Left lung (tissue), 10 donors: ENCODE measurements around the gene PLEKHA5. TPM values are rescaled to one million over a fixed set of nuclear protein-coding genes. Genes with fewer than 3 reads are reported as not detected.
A peak's percentile ranks its signal among the peaks of the same experiment; 100 is the strongest.

Source experiments
- ATAC-seq: fragments of 200-7000 bp; cut with Tn5 transposase; one replicate; pipeline ENCODE4 v1.9.1; 2020; ENCODE audit warnings: moderate library complexity
- DNase-seq, 4 donors: peaks; one replicate each; pipeline ENCODE4 v3.0.0-alpha.2; 2013 to 2020
- H3K27ac ChIP-seq, 2 donors: fragments of 200-600 bp; sonication (generic) in 1 of 2; one replicate each; pipeline versions ENCODE4 v1.5.0 to v1.8.0; 2020 to 2021
- H3K27me3 ChIP-seq, 2 donors: fragments of 200-600 bp; sonication (generic) in 1 of 2; one replicate each; pipeline versions ENCODE4 v1.5.0 to v1.8.0; 2020 to 2021
- H3K36me3 ChIP-seq, 2 donors: fragments of 200-600 bp; sonication (generic) in 1 of 2; one replicate each; pipeline versions ENCODE4 v1.5.0 to v1.8.0; 2020 to 2021
- H3K4me1 ChIP-seq, 2 donors: fragments of 200-600 bp; one replicate each; pipeline ENCODE4 v1.8.0; 2021
- H3K4me3 ChIP-seq, 2 donors: fragments of 200-600 bp; sonication (generic) in 1 of 2; one replicate each; pipeline versions ENCODE4 v1.5.0 to v1.8.0; 2020 to 2021; ENCODE audit warnings: mild to moderate bottlenecking in 1 of 2
- H3K9me3 ChIP-seq, 2 donors: fragments of 200-600 bp; sonication (generic) in 1 of 2; one replicate each; pipeline versions ENCODE4 v1.5.0 to v1.8.0; 2020 to 2021
- CTCF ChIP-seq, 2 donors: fragments of 200-600 bp; sonication (generic) in 1 of 2; IDR thresholded peaks; one replicate each; pipeline versions ENCODE4 v1.5.0 to v1.8.0; 2021; ENCODE audit warnings: antibody characterized with exemption in 2 of 2
- intact Hi-C, 2 donors: fragments of 100-400 bp; cut with DNase I; formaldehyde crosslinking; loops; one replicate each; pipeline versions ENCODE4 v1.11.2 to v1.14.2; 2022
- polyA plus RNA-seq, 6 donors: library from polyadenylated mRNA; unstranded; fragments of 120-200 nt; gene quantifications; one replicate each; pipeline ENCODE4 v1.2.1, GENCODE V29; 2013; ENCODE audit not compliant: insufficient read length in 6 of 6
- total RNA-seq, 2 donors: library from RNA; stranded (reverse); fragmentation: NEBNext Ultra II Directional; extraction: Animal tissue kit (Norgen Biotek cat#: 25700); gene quantifications; one replicate each; pipeline ENCODE4 v1.2.1, GENCODE V29; 2021
- donor health status: DM: no; HTN: yes; CAD: no.
- donor health status: DM: no; HTN: no; CAD: no.

PLEKHA5 gene
- total and polyA plus RNA-seq, 8 donors = 20.4 to 43.6 (median 38.0) TPM

GRCh38 chr12:19181666-19182426 is 52.3 kb downstream of the PLEKHA5 start:
- no peaks in the 10 kb centered on the region for H3K27me3 ChIP-seq
- intact Hi-C loops = no loop called here
- H3K36me3 ChIP-seq = no peaks in the 10 kb centered on the region
- no peak overlapping the region for H3K4me3 ChIP-seq
- DNase-seq (peak in 1 of 4 donors; percentile 20), ATAC-seq (no peak)
- no peak overlapping the region for H3K27ac ChIP-seq
- peaks cover 0 to under 1% of the 10 kb centered on the region in 2 donors for H3K4me1 ChIP-seq
- no peaks in the 10 kb centered on the region for H3K9me3 ChIP-seq
- TF ChIP-seq CTCF (IDR thresholded peaks at IDR 0.05) = no peak

- H3K27ac ChIP-seq = no peak overlapping the region
Measured at GRCh38 chr12:19183121-19183838, 53.7 kb downstream of the PLEKHA5 start.

GRCh38 chr12:19185262-19185929 is 55.9 kb downstream of the PLEKHA5 start:
- Histone ChIP-seq H3K36me3 (no peaks in the 10 kb centered on the region), H3K9me3 (no peaks in the 10 kb centered on the region), H3K4me1 (peaks cover 14 to 17% of the 10 kb centered on the region in 2 donors), H3K27me3 (no peaks in the 10 kb centered on the region), H3K27ac (no peak overlapping the region), H3K4me3 (no peak overlapping the region)
- ATAC-seq = no peak
- no peak for TF ChIP-seq CTCF (IDR thresholded peaks at IDR 0.05)
- intact Hi-C loops = no loop called here
- DNase-seq = no peak

More at GRCh38 chr12:19183121-19183838, 53.7 kb downstream of the PLEKHA5 start:
- no peaks in the 10 kb centered on the region for H3K27me3 ChIP-seq
- TF ChIP-seq CTCF (IDR thresholded peaks at IDR 0.05) = peak in 1 of 2 donors; percentile 9
- H3K9me3 ChIP-seq = no peaks in the 10 kb centered on the region
- peak in 1 of 4 donors; percentile 18 for DNase-seq
- peaks cover 6 to 8% of the 10 kb centered on the region in 2 donors for H3K4me1 ChIP-seq
- no peak overlapping the region for H3K4me3 ChIP-seq
- no peaks in the 10 kb centered on the region for H3K36me3 ChIP-seq
- no peak for ATAC-seq
- intact Hi-C loops = no loop called here

- Histone ChIP-seq H3K27me3 (no peaks in the 10 kb centered on the region), H3K4me3 (no peak overlapping the region), H3K4me1 (peaks cover 14 to 28% of the 10 kb centered on the region in 2 donors), H3K9me3 (no peaks in the 10 kb centered on the region), H3K27ac (no peak overlapping the region), H3K36me3 (no peaks in the 10 kb centered on the region)
- peak; percentile 77 for ATAC-seq
- intact Hi-C loops = no loop called here
- peak in 2 of 4 donors; percentile 35 to 50 for DNase-seq
- TF ChIP-seq CTCF (IDR thresholded peaks at IDR 0.05) = peak; percentile 44 to 58
Measured at GRCh38 chr12:19186722-19187661, 57.5 kb downstream of the PLEKHA5 start.
